Fibroblast of lung (primary cell): ENCODE results near the gene ZDHHC14. TPM values are rescaled to one million over a fixed set of nuclear protein-coding genes. Genes with fewer than 3 reads are reported as not detected.

Experiments used
- DNase-seq, 2 donors: peaks; one replicate each; pipeline versions ENCODE4 v3.0.0 to v3.0.0-alpha.2; 2010; ENCODE audit warnings: low read depth in 2 of 2
- H2AFZ ChIP-seq: 2 replicates; pipeline ENCODE4 v1.5.1; 2012; ENCODE audit warnings: low read length, control low read depth, inconsistent platforms
- H3K27ac ChIP-seq: 2 replicates; pipeline ENCODE4 v1.5.1; 2011; ENCODE audit warnings: low read length, control low read depth; ENCODE audit not compliant: insufficient read depth
- H3K27me3 ChIP-seq: 2 replicates; pipeline ENCODE4 v1.5.1; 2011; ENCODE audit warnings: mild to moderate bottlenecking, low read length; ENCODE audit not compliant: control insufficient read depth, insufficient read depth
- H3K36me3 ChIP-seq: 2 replicates; pipeline ENCODE4 v1.5.1; 2011; ENCODE audit warnings: low read length; ENCODE audit not compliant: control insufficient read depth, insufficient read depth
- H3K4me1 ChIP-seq: 2 replicates; pipeline ENCODE4 v1.5.1; 2011; ENCODE audit warnings: low read length; ENCODE audit not compliant: control insufficient read depth, insufficient read depth; ENCODE audit errors: extremely low read depth
- H3K4me2 ChIP-seq: 2 replicates; pipeline ENCODE4 v1.5.1; 2011; ENCODE audit warnings: low read length, control low read depth; ENCODE audit not compliant: insufficient read depth; ENCODE audit errors: extremely low read depth
- H3K4me3 ChIP-seq, 4 experiments: fragments of 200-600 bp in 1 of 4; sonication (generic) in 1 of 4; replicated peaks in 1 of 4; 2 replicates each; pipeline ENCODE4 v1.5.1; 2011 to 2016; ENCODE audit warnings: low read length in 4 of 4, low read depth in 3 of 4, mild to moderate bottlenecking in 3 of 4, control low read depth in 2 of 4, inconsistent platforms in 1 of 4, mixed read lengths in 1 of 4; ENCODE audit not compliant: insufficient read depth in 1 of 4; ENCODE audit errors: control extremely low read depth in 1 of 4
- H3K79me2 ChIP-seq: 2 replicates; pipeline ENCODE4 v1.5.1; 2012; ENCODE audit warnings: mild to moderate bottlenecking, low read length, inconsistent platforms; ENCODE audit not compliant: control insufficient read depth, insufficient read depth
- H3K9ac ChIP-seq: 2 replicates; pipeline ENCODE4 v1.5.1; 2011; ENCODE audit warnings: mild to moderate bottlenecking, low read length, control low read depth; ENCODE audit not compliant: insufficient read depth
- H3K9me3 ChIP-seq: 2 replicates; pipeline ENCODE4 v1.5.1; 2012; ENCODE audit warnings: low read depth, low read length; ENCODE audit not compliant: control insufficient read depth, insufficient read depth
- H4K20me1 ChIP-seq: 2 replicates; pipeline ENCODE4 v1.5.1; 2011; ENCODE audit warnings: low read length; ENCODE audit not compliant: control insufficient read depth, insufficient read depth; ENCODE audit errors: extremely low read depth
- EZH2 ChIP-seq: IDR thresholded peaks from 2 replicates; pipeline ENCODE4 v1.5.1; 2012; ENCODE audit warnings: low read length, control low read depth, mild to moderate bottlenecking; ENCODE audit errors: missing control alignments
- polyA plus RNA-seq, 2 donors: library from polyadenylated mRNA; depleted of rRNA in 1 of 2; stranded (reverse) in 1 of 2; unstranded in 1 of 2; fragments of >200 nt; gene quantifications; 2 replicates each; pipeline ENCODE4 v1.2.1, GENCODE V29; 2011 to 2012; ENCODE audit warnings: missing spikeins in 1 of 2
- total RNA-seq: library from RNA; depleted of rRNA; stranded (reverse); fragments of >200 nt; gene quantifications from 2 replicates; pipeline ENCODE4 v1.2.1, GENCODE V29; 2014
- TF ChIP-seq, protein P1 (sequence below), 2 donors: IDR thresholded peaks in 1 of 2; conservative IDR thresholded peaks in 1 of 2; 1 replicate in 1 of 2; 2 replicates in 1 of 2; pipeline ENCODE4 v1.5.1; 2011 to 2012; ENCODE audit warnings: low read length in 2 of 2, control low read depth in 1 of 2, inconsistent platforms in 1 of 2, low read depth in 1 of 2, mild to moderate bottlenecking in 1 of 2

ZDHHC14 gene
- total and polyA plus RNA-seq, 2 donors (not counting 1 experiment from before 2014, with no cell fraction given) = 1.7 to 3.5 TPM

DNA sequence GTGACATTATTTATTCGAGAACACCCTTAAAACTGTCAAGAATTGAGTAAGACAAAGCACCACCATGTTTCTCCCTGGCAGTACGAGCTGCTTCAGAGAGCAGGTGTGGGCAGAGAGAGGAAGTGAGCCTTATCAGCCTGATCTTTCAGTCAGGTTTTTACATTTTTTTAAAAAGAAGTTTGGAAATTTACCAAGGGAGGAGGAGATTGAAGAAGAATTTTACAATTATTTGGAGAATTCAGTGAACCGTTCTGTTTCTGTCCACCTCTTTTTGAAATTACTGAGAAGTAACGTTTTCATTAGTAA lies 75.5 kb downstream of the ZDHHC14 start:
- no peaks in the 10 kb centered on the region for H3K27me3 ChIP-seq
- H3K4me3 ChIP-seq = no peak overlapping the region
- no peak overlapping the region for H2AFZ ChIP-seq
- no peaks in the 10 kb centered on the region for H4K20me1 ChIP-seq
- no peaks in the 10 kb centered on the region for H3K4me1 ChIP-seq
- no peaks in the 10 kb centered on the region for H3K36me3 ChIP-seq
- H3K9me3 ChIP-seq = no peaks in the 10 kb centered on the region
- H3K4me2 ChIP-seq = no peak overlapping the region
- no peaks in the 10 kb centered on the region for H3K79me2 ChIP-seq
- no peak for DNase-seq
- no peak for TF ChIP-seq EZH2
- TF ChIP-seq, protein P1, sequence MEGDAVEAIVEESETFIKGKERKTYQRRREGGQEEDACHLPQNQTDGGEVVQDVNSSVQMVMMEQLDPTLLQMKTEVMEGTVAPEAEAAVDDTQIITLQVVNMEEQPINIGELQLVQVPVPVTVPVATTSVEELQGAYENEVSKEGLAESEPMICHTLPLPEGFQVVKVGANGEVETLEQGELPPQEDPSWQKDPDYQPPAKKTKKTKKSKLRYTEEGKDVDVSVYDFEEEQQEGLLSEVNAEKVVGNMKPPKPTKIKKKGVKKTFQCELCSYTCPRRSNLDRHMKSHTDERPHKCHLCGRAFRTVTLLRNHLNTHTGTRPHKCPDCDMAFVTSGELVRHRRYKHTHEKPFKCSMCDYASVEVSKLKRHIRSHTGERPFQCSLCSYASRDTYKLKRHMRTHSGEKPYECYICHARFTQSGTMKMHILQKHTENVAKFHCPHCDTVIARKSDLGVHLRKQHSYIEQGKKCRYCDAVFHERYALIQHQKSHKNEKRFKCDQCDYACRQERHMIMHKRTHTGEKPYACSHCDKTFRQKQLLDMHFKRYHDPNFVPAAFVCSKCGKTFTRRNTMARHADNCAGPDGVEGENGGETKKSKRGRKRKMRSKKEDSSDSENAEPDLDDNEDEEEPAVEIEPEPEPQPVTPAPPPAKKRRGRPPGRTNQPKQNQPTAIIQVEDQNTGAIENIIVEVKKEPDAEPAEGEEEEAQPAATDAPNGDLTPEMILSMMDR (conservative IDR thresholded peaks at IDR 0.05 in 1 of 2, IDR thresholded peaks at IDR 0.05 in 1 of 2; ENCODE audit: low read depth in 1 of 2, low read length in 2 of 2) = no peak
- H3K27ac ChIP-seq = no peak overlapping the region
- H3K9ac ChIP-seq = no peak overlapping the region

DNA sequence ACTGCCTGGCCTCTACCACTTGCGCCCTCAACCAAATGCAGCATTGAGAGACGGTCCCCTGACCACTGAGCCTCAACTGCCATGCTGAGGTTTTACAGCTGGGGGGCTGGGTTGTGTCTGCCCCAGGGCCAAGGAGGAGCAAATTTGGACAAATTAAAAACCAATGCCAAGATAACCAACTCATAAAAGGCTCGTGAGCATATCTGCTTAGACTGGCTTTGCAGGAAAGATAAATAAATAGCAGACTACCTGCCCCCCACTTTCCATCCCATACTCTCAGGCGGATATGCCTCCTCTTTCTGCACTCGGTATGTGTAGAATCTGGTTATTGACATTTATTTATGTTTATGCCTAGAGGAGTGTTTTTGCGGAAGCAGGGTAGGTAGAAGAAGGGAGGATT lies 76.8 kb downstream of the ZDHHC14 start:
- H4K20me1 ChIP-seq = no peaks in the 10 kb centered on the region

DNA sequence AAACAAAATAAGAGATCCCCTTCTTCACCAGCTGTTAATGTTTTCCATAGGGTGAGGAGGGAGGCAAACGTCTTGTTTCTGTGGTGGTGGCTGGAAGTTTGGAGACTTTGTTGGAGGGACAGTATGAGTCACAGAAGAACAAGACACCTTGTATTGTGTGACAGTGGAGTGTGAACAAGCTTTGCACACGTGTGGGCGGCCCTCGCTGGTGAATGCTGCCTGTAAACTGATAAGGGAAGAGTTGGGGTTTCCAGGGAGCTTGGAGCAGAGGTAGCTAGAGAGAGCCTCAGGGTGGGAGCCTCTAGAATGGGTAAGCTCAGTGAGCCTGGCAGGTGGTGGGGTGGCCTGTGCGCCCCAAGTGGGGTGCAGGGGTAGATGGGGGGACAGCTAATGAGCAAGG lies 78.3 kb downstream of the ZDHHC14 start:
- Histone ChIP-seq H3K4me1 (no peaks in the 10 kb centered on the region), H4K20me1 (no peaks in the 10 kb centered on the region), H3K79me2 (no peaks in the 10 kb centered on the region), H3K9ac (no peak overlapping the region), H3K9me3 (no peaks in the 10 kb centered on the region), H2AFZ (no peak overlapping the region), H3K27me3 (no peaks in the 10 kb centered on the region), H3K27ac (no peak overlapping the region), H3K4me2 (no peak overlapping the region), H3K36me3 (no peaks in the 10 kb centered on the region), H3K4me3 (no peak overlapping the region)
- DNase-seq = no peak
- TF ChIP-seq, protein P1 (conservative IDR thresholded peaks at IDR 0.05 in 1 of 2, IDR thresholded peaks at IDR 0.05 in 1 of 2; ENCODE audit: low read depth in 1 of 2, low read length in 2 of 2) = no peak
- no peak for TF ChIP-seq EZH2

More for the DNA sequence above, 76.8 kb downstream of the ZDHHC14 start:
- H2AFZ ChIP-seq = no peak overlapping the region
- no peaks in the 10 kb centered on the region for H3K79me2 ChIP-seq
- no peaks in the 10 kb centered on the region for H3K4me1 ChIP-seq
- H3K9ac ChIP-seq = no peak overlapping the region
- H3K9me3 ChIP-seq = no peaks in the 10 kb centered on the region
- H3K4me3 ChIP-seq = no peak overlapping the region
- no peaks in the 10 kb centered on the region for H3K36me3 ChIP-seq
- TF ChIP-seq, protein P1 (conservative IDR thresholded peaks at IDR 0.05 in 1 of 2, IDR thresholded peaks at IDR 0.05 in 1 of 2; ENCODE audit: low read depth in 1 of 2, low read length in 2 of 2) = no peak
- TF ChIP-seq EZH2 = no peak
- DNase-seq = no peak
- no peak overlapping the region for H3K27ac ChIP-seq
- no peak overlapping the region for H3K4me2 ChIP-seq
- no peaks in the 10 kb centered on the region for H3K27me3 ChIP-seq
